IPS-18a (cell line): Measurements from ENCODE around the gene BAZ1B.
"Not testable (repeated sequence)": the region's sequence is repeated elsewhere in the genome, so short reads cannot be mapped to it uniquely, and the experiment has no call there.

ENCODE experiments used
- H3K27ac ChIP-seq: one replicate; pipeline ENCODE4 v1.5.1; 2013; ENCODE audit warnings: low read length
- H3K27me3 ChIP-seq: one replicate; pipeline ENCODE4 v1.6.1; 2013; ENCODE audit warnings: mild to moderate bottlenecking, low read length; ENCODE audit not compliant: control insufficient read depth, insufficient read depth
- H3K36me3 ChIP-seq: one replicate; pipeline ENCODE4 v1.6.1; 2013; ENCODE audit warnings: low read depth, low read length; ENCODE audit not compliant: control insufficient read depth
- H3K4me1 ChIP-seq: one replicate; pipeline ENCODE4 v1.6.1; 2013; ENCODE audit warnings: low read depth, low read length; ENCODE audit not compliant: control insufficient read depth
- H3K4me3 ChIP-seq: one replicate; pipeline ENCODE4 v1.5.1; 2013; ENCODE audit warnings: low read length
- H3K9ac ChIP-seq: one replicate; pipeline ENCODE4 v1.6.1; 2013; ENCODE audit warnings: mild to moderate bottlenecking, low read length, moderate library complexity
- H3K9me3 ChIP-seq: one replicate; pipeline ENCODE4 v1.6.1; 2013; ENCODE audit warnings: low read depth, low read length; ENCODE audit not compliant: control insufficient read depth

Gene BAZ1B, protein sequence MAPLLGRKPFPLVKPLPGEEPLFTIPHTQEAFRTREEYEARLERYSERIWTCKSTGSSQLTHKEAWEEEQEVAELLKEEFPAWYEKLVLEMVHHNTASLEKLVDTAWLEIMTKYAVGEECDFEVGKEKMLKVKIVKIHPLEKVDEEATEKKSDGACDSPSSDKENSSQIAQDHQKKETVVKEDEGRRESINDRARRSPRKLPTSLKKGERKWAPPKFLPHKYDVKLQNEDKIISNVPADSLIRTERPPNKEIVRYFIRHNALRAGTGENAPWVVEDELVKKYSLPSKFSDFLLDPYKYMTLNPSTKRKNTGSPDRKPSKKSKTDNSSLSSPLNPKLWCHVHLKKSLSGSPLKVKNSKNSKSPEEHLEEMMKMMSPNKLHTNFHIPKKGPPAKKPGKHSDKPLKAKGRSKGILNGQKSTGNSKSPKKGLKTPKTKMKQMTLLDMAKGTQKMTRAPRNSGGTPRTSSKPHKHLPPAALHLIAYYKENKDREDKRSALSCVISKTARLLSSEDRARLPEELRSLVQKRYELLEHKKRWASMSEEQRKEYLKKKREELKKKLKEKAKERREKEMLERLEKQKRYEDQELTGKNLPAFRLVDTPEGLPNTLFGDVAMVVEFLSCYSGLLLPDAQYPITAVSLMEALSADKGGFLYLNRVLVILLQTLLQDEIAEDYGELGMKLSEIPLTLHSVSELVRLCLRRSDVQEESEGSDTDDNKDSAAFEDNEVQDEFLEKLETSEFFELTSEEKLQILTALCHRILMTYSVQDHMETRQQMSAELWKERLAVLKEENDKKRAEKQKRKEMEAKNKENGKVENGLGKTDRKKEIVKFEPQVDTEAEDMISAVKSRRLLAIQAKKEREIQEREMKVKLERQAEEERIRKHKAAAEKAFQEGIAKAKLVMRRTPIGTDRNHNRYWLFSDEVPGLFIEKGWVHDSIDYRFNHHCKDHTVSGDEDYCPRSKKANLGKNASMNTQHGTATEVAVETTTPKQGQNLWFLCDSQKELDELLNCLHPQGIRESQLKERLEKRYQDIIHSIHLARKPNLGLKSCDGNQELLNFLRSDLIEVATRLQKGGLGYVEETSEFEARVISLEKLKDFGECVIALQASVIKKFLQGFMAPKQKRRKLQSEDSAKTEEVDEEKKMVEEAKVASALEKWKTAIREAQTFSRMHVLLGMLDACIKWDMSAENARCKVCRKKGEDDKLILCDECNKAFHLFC (N-terminal part only)

DNA sequence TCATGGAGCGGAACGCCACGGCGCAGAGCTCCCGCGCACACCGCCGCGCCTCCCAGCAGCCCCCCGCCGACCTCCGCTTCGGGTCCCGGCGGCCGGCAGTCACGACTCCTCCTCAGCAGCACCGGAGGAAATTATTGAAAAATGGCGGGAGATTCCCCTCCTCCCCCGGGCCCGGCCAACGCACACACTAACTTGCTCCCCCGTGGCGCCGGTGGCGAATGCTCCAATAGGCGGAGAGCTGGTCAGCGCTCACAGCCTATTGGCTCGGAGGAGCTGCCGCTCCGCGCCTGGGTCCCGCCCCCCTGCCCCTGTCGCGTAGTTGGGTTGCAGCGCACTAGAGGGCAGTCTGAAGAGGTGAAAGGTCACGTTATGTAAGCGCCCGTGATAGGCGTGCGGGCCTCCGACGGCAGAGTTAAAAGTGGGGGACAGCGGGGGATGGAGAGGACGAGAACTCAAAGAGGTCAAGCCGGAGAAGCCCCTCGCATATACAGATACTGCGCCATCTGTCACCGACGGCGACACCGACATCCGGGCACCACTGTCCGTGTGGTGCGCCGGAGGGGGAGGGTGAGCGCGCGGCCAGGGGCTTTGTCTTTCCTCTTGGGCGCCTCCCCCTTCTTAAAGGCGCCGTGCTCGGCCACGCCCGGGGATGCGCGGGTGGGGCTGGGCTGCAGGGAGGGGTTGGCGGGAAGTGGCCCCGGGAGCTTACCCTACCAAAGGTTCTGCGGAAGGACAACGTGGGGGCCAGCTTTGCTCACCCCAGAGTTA is at the start of gene BAZ1B:
Gene BAZ1B (minus strand): TSS at position 189 of the 768 bp plus-strand sequence. CDS start 360 bp downstream, outside the sequence.
- peak within 1 kb of the TSS; percentile 82 for H3K9ac ChIP-seq
- H3K27me3 ChIP-seq, result no peaks in the 10 kb centered on the region
- H3K4me3 ChIP-seq, result peak within 1 kb of the TSS; percentile 78
- H3K27ac ChIP-seq, result peak within 1 kb of the TSS; percentile 80
- H3K4me1 ChIP-seq, result peaks cover 9% of the 10 kb centered on the region
- peaks cover 15% of the 10 kb centered on the region for H3K36me3 ChIP-seq
- H3K9me3 ChIP-seq, result no peaks in the 10 kb centered on the region

DNA sequence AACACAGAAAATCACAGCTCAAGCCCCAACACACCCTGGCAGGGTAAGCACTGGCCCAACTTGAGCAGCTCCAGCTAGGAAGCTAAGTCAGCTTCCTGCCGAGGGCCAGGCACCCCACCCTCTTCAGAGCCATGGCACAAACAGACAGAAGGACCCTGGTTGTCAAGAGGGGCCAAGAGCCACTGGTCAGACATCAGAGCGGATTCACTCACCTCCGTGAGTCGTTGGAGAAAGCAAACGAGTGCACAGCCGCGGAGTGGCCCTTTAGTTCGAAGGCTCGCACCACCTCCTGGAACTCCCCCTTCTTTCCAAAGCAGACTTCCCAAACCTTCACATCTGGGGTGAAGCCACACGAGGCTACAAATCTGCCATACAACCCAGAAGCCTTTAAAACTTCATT is 48.9 kb upstream of the BAZ1B start:
- no peaks in the 10 kb centered on the region for H3K4me1 ChIP-seq
- H3K4me3 ChIP-seq, result no peak overlapping the region
- no peak overlapping the region for H3K27ac ChIP-seq
- peaks cover 48% of the 10 kb centered on the region for H3K36me3 ChIP-seq
- H3K9ac ChIP-seq, result no peak overlapping the region
- H3K9me3 ChIP-seq, result no peaks in the 10 kb centered on the region
- no peaks in the 10 kb centered on the region for H3K27me3 ChIP-seq

DNA sequence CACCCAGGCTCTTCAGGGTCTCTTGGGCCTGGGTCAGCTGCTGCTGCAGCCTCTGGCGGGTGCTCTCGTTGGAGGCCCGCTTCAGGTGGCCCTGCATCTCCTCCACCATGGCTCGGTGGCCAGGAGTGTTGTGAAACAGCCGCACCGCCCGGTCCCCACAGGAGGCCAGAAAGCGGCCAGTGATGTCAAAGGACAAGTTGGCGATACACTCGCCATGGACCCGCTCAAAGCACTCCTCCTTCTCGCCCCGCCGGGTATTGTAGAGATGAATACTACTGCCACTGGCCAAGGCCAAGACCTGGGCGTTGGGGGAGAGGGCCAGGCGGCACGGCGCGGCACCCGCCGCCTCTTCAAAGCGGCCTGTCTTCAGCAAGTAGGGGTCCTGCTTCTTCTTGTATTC is 48.4 kb upstream of the BAZ1B start:
- H3K4me3 ChIP-seq, result no peak overlapping the region
- peaks cover 48% of the 10 kb centered on the region for H3K36me3 ChIP-seq
- no peaks in the 10 kb centered on the region for H3K9me3 ChIP-seq
- H3K9ac ChIP-seq, result no peak overlapping the region
- H3K27ac ChIP-seq, result no peak overlapping the region
- no peaks in the 10 kb centered on the region for H3K4me1 ChIP-seq
- no peaks in the 10 kb centered on the region for H3K27me3 ChIP-seq

DNA sequence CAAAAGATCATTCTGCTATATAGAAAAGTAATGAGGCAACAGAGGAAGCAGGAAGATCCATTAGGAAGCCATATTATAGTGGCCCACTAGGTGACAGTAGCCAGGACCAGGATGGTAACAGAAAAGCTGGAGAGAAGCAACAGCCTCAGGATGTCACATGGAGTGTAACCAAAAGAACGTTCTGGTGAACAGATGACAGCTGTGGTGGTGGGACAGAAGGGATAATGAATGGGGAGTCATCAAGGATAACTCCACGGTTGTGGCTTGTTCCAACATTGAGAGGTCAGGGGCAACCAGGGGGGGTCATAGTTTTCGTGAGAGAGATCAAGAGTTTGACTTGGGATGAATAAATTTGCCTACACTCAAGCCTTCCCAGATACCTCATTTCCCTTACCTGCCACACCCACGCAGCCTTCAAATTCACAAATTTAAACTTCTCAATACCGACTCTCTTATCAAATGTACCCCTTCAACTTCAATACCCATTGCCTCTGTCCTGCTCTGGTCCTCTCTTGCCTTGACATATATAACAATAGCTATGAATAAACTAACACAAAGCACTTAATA is 47.0 kb upstream of the BAZ1B start:
- no peak overlapping the region for H3K9ac ChIP-seq
- H3K9me3 ChIP-seq, result no peaks in the 10 kb centered on the region
- H3K4me1 ChIP-seq, result no peaks in the 10 kb centered on the region
- H3K36me3 ChIP-seq, result peaks cover 42% of the 10 kb centered on the region
- no peaks in the 10 kb centered on the region for H3K27me3 ChIP-seq
- H3K27ac ChIP-seq, result no peak overlapping the region
- H3K4me3 ChIP-seq, result no peak overlapping the region

DNA sequence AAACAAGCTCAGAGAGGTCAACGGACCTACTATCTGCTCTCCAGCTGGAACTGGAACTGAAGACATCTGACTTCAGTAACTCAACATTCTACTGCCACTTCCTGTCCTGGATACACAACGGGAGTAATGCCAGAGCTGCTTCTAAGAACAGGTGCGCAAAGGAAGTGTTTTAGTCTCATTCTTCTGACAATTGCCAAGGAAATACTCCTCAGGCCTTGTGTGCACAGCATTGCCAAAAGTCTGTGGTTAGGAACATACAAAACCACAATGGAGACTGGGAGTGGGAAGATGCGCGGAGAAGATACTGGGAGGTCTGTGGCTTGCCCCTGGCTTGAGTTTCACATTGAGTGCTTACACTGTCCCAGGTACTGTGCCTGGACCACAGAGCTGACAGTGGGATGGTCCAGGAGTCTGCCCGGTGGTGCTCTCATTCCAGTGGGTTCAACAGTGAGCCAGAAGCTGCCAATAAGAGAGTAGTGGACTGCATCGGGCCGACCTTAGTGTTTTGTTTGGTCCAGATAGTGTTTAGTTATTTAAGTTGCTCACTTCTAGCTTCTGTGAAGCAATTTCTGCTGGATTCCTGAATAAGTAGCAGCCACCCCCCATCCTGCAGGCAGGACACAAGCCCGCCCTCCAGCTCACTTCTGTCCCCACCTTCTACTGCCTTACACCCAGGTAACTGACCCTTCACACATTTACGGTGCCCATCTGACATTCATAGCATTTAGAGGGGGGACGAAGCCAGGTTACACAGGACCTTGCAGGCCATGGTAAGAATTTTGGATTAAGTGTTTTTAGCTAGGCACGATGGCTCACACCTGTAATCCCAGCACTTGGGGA is 46.0 kb upstream of the BAZ1B start:
- no peaks in the 10 kb centered on the region for H3K9me3 ChIP-seq
- no peak overlapping the region for H3K27ac ChIP-seq
- H3K4me3 ChIP-seq, result no peak overlapping the region
- H3K4me1 ChIP-seq, result no peaks in the 10 kb centered on the region
- H3K36me3 ChIP-seq, result peaks cover 33% of the 10 kb centered on the region
- H3K9ac ChIP-seq, result no peak overlapping the region
- H3K27me3 ChIP-seq, result no peaks in the 10 kb centered on the region

DNA sequence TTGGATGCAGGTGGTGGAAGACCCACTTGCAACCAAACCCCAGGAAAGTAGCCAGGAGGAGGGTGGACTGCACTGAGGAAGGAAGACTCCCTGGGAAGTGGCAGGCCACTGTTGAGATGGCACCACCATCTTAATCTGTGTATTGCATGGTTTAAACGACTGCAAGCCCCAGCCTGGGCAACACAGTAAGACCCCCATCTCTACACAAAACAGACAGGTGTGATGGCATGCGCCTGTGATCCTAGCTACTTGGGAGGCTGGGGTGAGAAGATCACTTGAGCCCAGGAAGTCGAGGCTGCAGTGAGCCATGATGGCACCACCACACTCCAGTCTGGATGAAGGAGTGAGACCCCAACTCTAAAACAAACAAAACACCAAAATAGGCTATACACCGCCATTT is 45.0 kb upstream of the BAZ1B start:
- H3K27ac ChIP-seq, result no peak overlapping the region
- peaks cover 25% of the 10 kb centered on the region for H3K36me3 ChIP-seq
- H3K27me3 ChIP-seq, result no peaks in the 10 kb centered on the region
- no peak overlapping the region for H3K4me3 ChIP-seq
- H3K9me3 ChIP-seq, result no peaks in the 10 kb centered on the region
- no peak overlapping the region for H3K9ac ChIP-seq
- H3K4me1 ChIP-seq, result no peaks in the 10 kb centered on the region

DNA sequence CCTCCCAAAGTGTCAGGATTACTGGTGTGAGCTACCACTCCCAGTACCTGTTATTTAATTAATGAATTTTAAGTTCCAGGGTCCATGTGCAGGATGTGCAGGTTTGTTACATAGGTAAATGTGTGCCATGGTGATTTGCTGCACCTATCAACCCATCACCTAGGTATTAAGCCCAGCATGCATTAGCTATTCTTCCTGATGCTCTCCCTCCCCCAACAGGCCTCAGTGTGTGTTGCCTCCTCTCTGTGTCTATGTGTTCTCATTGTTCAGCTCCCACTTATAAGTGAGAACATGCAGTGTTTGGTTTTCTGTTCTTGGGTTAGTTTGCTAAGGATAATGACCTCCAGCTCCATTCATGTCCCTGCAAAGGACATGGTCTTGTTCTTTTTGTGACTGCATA is 44.3 kb upstream of the BAZ1B start:
- not testable (repeated sequence) for H3K27me3 ChIP-seq, H3K4me1 ChIP-seq, H3K9me3 ChIP-seq, H3K9ac ChIP-seq, H3K27ac ChIP-seq, H3K4me3 ChIP-seq
- H3K36me3 ChIP-seq, result peaks cover 20% of the 10 kb centered on the region

DNA sequence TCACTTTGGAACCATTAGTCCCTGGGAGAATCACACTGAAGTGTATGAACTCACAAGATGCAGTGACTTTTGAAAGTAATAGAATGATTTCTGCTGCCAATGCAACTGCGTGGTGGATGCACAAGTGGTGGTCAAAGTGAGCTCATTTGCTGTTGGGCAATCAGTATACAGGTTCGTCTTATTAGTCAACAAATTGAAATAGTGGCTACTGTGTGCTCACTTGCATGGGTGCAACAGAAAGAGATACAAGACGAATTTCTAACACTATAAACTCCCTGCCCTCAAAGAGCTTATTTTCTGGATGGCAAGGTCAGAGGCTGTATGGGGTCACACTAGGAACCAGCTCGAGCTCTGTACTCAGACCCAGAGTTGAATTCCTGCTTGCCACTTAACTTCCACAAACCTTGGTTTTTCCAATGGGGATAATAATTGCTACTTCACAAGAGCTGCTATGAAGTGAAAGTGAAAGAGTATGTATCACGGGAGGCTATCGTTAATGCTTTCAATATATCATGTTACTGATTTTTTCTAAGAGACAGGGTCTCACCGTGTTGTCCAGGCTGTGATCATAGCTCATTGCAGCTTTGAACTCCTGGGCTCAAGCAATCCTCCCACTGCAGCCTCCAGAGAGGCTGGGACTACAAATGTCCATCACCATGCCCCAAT is 43.7 kb upstream of the BAZ1B start:
- Histone ChIP-seq H3K9me3 (no peaks in the 10 kb centered on the region), H3K27ac (no peak overlapping the region), H3K4me3 (no peak overlapping the region), H3K27me3 (no peaks in the 10 kb centered on the region), H3K4me1 (no peaks in the 10 kb centered on the region), H3K36me3 (peaks cover 15% of the 10 kb centered on the region), H3K9ac (no peak overlapping the region)

DNA sequence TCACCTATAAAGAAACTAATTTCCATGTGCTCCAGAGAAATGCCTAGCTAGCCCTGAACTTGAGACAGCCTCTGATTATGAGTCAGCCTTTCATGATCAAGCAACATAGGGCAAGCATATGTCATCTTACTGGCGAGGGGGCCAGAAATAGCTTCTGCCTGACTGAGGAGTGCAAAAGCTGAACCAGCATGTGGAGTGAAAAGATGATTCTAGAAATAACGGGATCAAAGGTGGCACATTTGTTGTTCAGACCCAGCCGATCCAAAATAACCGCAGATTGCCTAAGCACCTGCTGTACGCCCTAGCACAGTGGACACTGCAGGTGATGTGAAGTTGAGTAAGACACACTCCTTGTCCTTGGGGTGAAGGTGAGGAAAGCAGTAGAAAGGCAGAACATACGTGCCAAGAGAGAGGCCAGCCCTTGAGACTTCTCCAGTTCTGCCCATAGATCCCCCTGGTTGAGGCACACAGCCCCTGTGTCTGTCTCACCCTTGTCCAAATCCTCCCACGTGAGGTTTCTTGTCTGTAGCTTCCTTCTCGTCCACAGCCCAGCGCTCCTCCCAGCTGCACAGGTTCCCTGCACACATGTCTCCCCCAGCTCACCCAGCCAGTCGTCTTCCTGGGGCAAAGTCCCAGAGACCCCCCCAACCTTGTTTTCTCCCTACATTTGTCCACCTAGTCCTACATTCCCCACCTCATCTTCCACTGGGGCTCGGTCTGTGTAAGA is 38.2 kb upstream of the BAZ1B start:
- no peak overlapping the region for H3K27ac ChIP-seq
- no peak overlapping the region for H3K4me3 ChIP-seq
- H3K9ac ChIP-seq, result no peak overlapping the region
- no peaks in the 10 kb centered on the region for H3K9me3 ChIP-seq
- peaks cover 3% of the 10 kb centered on the region for H3K27me3 ChIP-seq
- H3K4me1 ChIP-seq, result peaks cover 3% of the 10 kb centered on the region
- H3K36me3 ChIP-seq, result no peaks in the 10 kb centered on the region
